CD4-positive, CD25-positive, alpha-beta regulatory T cell (primary cell): ENCODE data around the gene MIEF1. TPM values are rescaled to one million over a fixed set of nuclear protein-coding genes. Genes with fewer than 3 reads are reported as not detected.

ENCODE experiments used
- ATAC-seq, 2 donors: fragments of 150-1000 bp; cut with Tn5 transposase; one replicate each; pipeline ENCODE4 v1.10.0; 2021; ENCODE audit warnings: low read depth in 2 of 2, moderate number of reproducible peaks in 2 of 2, moderate library complexity in 1 of 2
- DNase-seq, 3 donors: peaks; one replicate each; pipeline versions ENCODE4 v3.0.0 to v3.0.0-alpha.2; 2012 to 2022; ENCODE audit warnings: mixed read lengths in 1 of 3
- H3K27ac ChIP-seq: one replicate; pipeline ENCODE4 v1.7.0; 2013; ENCODE audit warnings: mild to moderate bottlenecking, low read length; ENCODE audit not compliant: insufficient read depth, poor library complexity, severe bottlenecking
- H3K27me3 ChIP-seq: one replicate; pipeline ENCODE4 v1.7.0; 2013; ENCODE audit warnings: low read length; ENCODE audit not compliant: control insufficient read depth, insufficient read depth
- H3K36me3 ChIP-seq: one replicate; pipeline ENCODE4 v1.7.0; 2013; ENCODE audit warnings: mild to moderate bottlenecking, low read length, moderate library complexity; ENCODE audit not compliant: control insufficient read depth, insufficient read depth
- H3K4me1 ChIP-seq: 2 replicates; pipeline ENCODE4 v1.7.0; 2013; ENCODE audit warnings: mild to moderate bottlenecking, low read length; ENCODE audit not compliant: insufficient read depth, control insufficient read depth, poor library complexity, severe bottlenecking
- H3K4me3 ChIP-seq: one replicate; pipeline ENCODE4 v1.7.0; 2013; ENCODE audit warnings: low read depth, mild to moderate bottlenecking, low read length, moderate library complexity
- H3K9me3 ChIP-seq, 2 experiments: 1 replicate in 1 of 2; 2 replicates in 1 of 2; pipeline ENCODE4 v1.7.0; 2013; ENCODE audit warnings: low read length in 2 of 2, mild to moderate bottlenecking in 1 of 2, moderate library complexity in 1 of 2; ENCODE audit not compliant: control insufficient read depth in 2 of 2
- H3K27ac Mint-ChIP-seq, 3 donors: one replicate each; pipeline ENCODE4 v1.8.0; 2020 to 2022; ENCODE audit warnings: mild to moderate bottlenecking in 3 of 3, mixed read lengths in 3 of 3, moderate library complexity in 2 of 3
- H3K27me3 Mint-ChIP-seq: one replicate; pipeline ENCODE4 v1.8.0; 2022; ENCODE audit warnings: mild to moderate bottlenecking, mixed read lengths
- H3K36me3 Mint-ChIP-seq: one replicate; pipeline ENCODE4 v1.8.0; 2020; ENCODE audit warnings: mixed read lengths
- H3K4me1 Mint-ChIP-seq, 4 donors: one replicate each; pipeline ENCODE4 v1.8.0; 2020 to 2022; ENCODE audit warnings: mixed read lengths in 4 of 4, mild to moderate bottlenecking in 1 of 4
- H3K4me3 Mint-ChIP-seq, 4 donors: one replicate each; pipeline ENCODE4 v1.8.0; 2020 to 2022; ENCODE audit warnings: mild to moderate bottlenecking in 4 of 4, mixed read lengths in 4 of 4, moderate library complexity in 3 of 4
- H3K9me3 Mint-ChIP-seq, 7 donors: one replicate each; pipeline ENCODE4 v1.8.0; 2020 to 2022; ENCODE audit warnings: mixed read lengths in 7 of 7, mild to moderate bottlenecking in 3 of 7, moderate library complexity in 2 of 7
- polyA plus RNA-seq, 4 donors: library from polyadenylated mRNA; unstranded; fragments of 300-500 nt; fragmentation: Illumina TruSeq; gene quantifications; one replicate each; pipeline ENCODE4 v1.2.3, GENCODE V29; 2021
- total RNA-seq: library from RNA; stranded (reverse); gene quantifications from one replicate; pipeline ENCODE4 v1.2.3, GENCODE V29; 2022

MIEF1 gene
- total and polyA plus RNA-seq, 5 donors from 2014 or later: 16.0 to 39.8 (median 28.9) TPM

- no peak overlapping the region for H3K27ac Mint-ChIP-seq
- no peaks in the 10 kb centered on the region for H3K36me3 Mint-ChIP-seq
- Histone ChIP-seq H3K4me3 (no peak overlapping the region), H3K27me3 (no peaks in the 10 kb centered on the region), H3K9me3 (no peaks in the 10 kb centered on the region), H3K36me3 (no peaks in the 10 kb centered on the region), H3K27ac (no peak overlapping the region), H3K4me1 (peaks cover 6% of the 10 kb centered on the region)
- DNase-seq (no peak), ATAC-seq (no peak)
- peaks cover 9% of the 10 kb centered on the region for H3K27me3 Mint-ChIP-seq
- H3K9me3 Mint-ChIP-seq: no peaks in the 10 kb centered on the region
- peaks cover 0 to 26% (median 2%) of the 10 kb centered on the region in 4 donors for H3K4me1 Mint-ChIP-seq
- no peak overlapping the region for H3K4me3 Mint-ChIP-seq
These were observed 33.4 kb upstream of the MIEF1 start for GRCh38 chr22:39468487-39469325.

GRCh38 chr22:39469326-39469680 is 32.8 kb upstream of the MIEF1 start:
- Histone ChIP-seq H3K27ac (no peak overlapping the region), H3K27me3 (no peaks in the 10 kb centered on the region), H3K4me1 (peaks cover 6% of the 10 kb centered on the region), H3K36me3 (no peaks in the 10 kb centered on the region), H3K9me3 (no peaks in the 10 kb centered on the region), H3K4me3 (no peak overlapping the region)
- Mint-ChIP-seq H3K27ac (no peak overlapping the region), H3K4me3 (no peak overlapping the region), H3K9me3 (no peaks in the 10 kb centered on the region), H3K27me3 (peaks cover 9% of the 10 kb centered on the region), H3K36me3 (no peaks in the 10 kb centered on the region), H3K4me1 (peaks cover 0 to 26% (median 2%) of the 10 kb centered on the region in 4 donors)
- ATAC-seq (no peak), DNase-seq (no peak)

GRCh38 chr22:39469681-39470450 is 32.2 kb upstream of the MIEF1 start:
- Histone ChIP-seq H3K36me3 (no peaks in the 10 kb centered on the region), H3K27me3 (no peaks in the 10 kb centered on the region), H3K27ac (no peak overlapping the region), H3K4me3 (no peak overlapping the region), H3K4me1 (peaks cover 6% of the 10 kb centered on the region), H3K9me3 (no peaks in the 10 kb centered on the region)
- no peak for DNase-seq
- H3K36me3 Mint-ChIP-seq: no peaks in the 10 kb centered on the region
- no peaks in the 10 kb centered on the region for H3K9me3 Mint-ChIP-seq
- H3K27ac Mint-ChIP-seq: peak overlapping the region in 2 of 3 donors; percentile 55 to 64
- no peak overlapping the region for H3K4me3 Mint-ChIP-seq
- ATAC-seq: no peak
- H3K4me1 Mint-ChIP-seq: peaks cover 0 to 26% (median 2%) of the 10 kb centered on the region in 4 donors
- H3K27me3 Mint-ChIP-seq: peaks cover 9% of the 10 kb centered on the region

GRCh38 chr22:39470451-39471291 is 31.4 kb upstream of the MIEF1 start:
- no peak for ATAC-seq
- no peaks in the 10 kb centered on the region for H3K36me3 Mint-ChIP-seq
- H3K9me3 Mint-ChIP-seq: no peaks in the 10 kb centered on the region
- H3K4me3 Mint-ChIP-seq: no peak overlapping the region
- Histone ChIP-seq H3K4me3 (no peak overlapping the region), H3K9me3 (no peaks in the 10 kb centered on the region), H3K36me3 (no peaks in the 10 kb centered on the region), H3K4me1 (peaks cover 6% of the 10 kb centered on the region), H3K27ac (no peak overlapping the region), H3K27me3 (no peaks in the 10 kb centered on the region)
- H3K27ac Mint-ChIP-seq: no peak overlapping the region
- H3K4me1 Mint-ChIP-seq: peaks cover 0 to 26% (median 2%) of the 10 kb centered on the region in 4 donors
- peaks cover 9% of the 10 kb centered on the region for H3K27me3 Mint-ChIP-seq
- no peak for DNase-seq

GRCh38 chr22:39471381-39472141 is 30.5 kb upstream of the MIEF1 start:
- H3K9me3 Mint-ChIP-seq: no peaks in the 10 kb centered on the region
- Histone ChIP-seq H3K36me3 (no peaks in the 10 kb centered on the region), H3K27me3 (no peaks in the 10 kb centered on the region), H3K27ac (no peak overlapping the region), H3K9me3 (no peaks in the 10 kb centered on the region), H3K4me1 (peaks cover 6% of the 10 kb centered on the region), H3K4me3 (no peak overlapping the region)
- H3K27me3 Mint-ChIP-seq: peaks cover 9% of the 10 kb centered on the region
- no peaks in the 10 kb centered on the region for H3K36me3 Mint-ChIP-seq
- no peak overlapping the region for H3K4me3 Mint-ChIP-seq
- DNase-seq (peak in 1 of 3 donors; percentile 30), ATAC-seq (peak; percentile 24 to 25)
- H3K4me1 Mint-ChIP-seq: peaks cover 0 to 26% (median 2%) of the 10 kb centered on the region in 4 donors
- H3K27ac Mint-ChIP-seq: peak overlapping the region in 2 of 3 donors; percentile 92 to 96

GRCh38 chr22:39472570-39473556 is 29.2 kb upstream of the MIEF1 start:
- Mint-ChIP-seq H3K4me3 (no peak overlapping the region), H3K27ac (peak overlapping the region in 1 of 3 donors; percentile 25), H3K9me3 (no peaks in the 10 kb centered on the region), H3K36me3 (no peaks in the 10 kb centered on the region), H3K27me3 (peaks cover 8% of the 10 kb centered on the region), H3K4me1 (peaks cover 0 to 20% (median 2%) of the 10 kb centered on the region in 4 donors)
- DNase-seq: no peak
- peaks cover 6% of the 10 kb centered on the region for H3K4me1 ChIP-seq
- H3K36me3 ChIP-seq: no peaks in the 10 kb centered on the region
- no peak overlapping the region for H3K27ac ChIP-seq
- H3K9me3 ChIP-seq: no peaks in the 10 kb centered on the region
- no peak overlapping the region for H3K4me3 ChIP-seq
- H3K27me3 ChIP-seq: no peaks in the 10 kb centered on the region
- ATAC-seq: no peak
